Measurements from ENCODE around the gene DNMT3A.

GRCh38 chr2:25246558-25247290, 95.0 kb downstream of the DNMT3A start:
- TF ChIP-seq, protein P1, sequence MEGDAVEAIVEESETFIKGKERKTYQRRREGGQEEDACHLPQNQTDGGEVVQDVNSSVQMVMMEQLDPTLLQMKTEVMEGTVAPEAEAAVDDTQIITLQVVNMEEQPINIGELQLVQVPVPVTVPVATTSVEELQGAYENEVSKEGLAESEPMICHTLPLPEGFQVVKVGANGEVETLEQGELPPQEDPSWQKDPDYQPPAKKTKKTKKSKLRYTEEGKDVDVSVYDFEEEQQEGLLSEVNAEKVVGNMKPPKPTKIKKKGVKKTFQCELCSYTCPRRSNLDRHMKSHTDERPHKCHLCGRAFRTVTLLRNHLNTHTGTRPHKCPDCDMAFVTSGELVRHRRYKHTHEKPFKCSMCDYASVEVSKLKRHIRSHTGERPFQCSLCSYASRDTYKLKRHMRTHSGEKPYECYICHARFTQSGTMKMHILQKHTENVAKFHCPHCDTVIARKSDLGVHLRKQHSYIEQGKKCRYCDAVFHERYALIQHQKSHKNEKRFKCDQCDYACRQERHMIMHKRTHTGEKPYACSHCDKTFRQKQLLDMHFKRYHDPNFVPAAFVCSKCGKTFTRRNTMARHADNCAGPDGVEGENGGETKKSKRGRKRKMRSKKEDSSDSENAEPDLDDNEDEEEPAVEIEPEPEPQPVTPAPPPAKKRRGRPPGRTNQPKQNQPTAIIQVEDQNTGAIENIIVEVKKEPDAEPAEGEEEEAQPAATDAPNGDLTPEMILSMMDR (conservative IDR thresholded peaks at IDR 0.05; ENCODE audit: low read length), result no peak
- no peak for TF ChIP-seq EZH2phosphoT487 (IDR thresholded peaks at IDR 0.05; ENCODE audit: borderline replicate concordance)

All from Loucy (cell line).